ENCODE results near the gene OR13J1.
"Not testable (repeated sequence)": the region's sequence is repeated elsewhere in the genome, so short reads cannot be mapped to it uniquely, and the experiment has no call there.

The OR13J1 gene

DNA sequence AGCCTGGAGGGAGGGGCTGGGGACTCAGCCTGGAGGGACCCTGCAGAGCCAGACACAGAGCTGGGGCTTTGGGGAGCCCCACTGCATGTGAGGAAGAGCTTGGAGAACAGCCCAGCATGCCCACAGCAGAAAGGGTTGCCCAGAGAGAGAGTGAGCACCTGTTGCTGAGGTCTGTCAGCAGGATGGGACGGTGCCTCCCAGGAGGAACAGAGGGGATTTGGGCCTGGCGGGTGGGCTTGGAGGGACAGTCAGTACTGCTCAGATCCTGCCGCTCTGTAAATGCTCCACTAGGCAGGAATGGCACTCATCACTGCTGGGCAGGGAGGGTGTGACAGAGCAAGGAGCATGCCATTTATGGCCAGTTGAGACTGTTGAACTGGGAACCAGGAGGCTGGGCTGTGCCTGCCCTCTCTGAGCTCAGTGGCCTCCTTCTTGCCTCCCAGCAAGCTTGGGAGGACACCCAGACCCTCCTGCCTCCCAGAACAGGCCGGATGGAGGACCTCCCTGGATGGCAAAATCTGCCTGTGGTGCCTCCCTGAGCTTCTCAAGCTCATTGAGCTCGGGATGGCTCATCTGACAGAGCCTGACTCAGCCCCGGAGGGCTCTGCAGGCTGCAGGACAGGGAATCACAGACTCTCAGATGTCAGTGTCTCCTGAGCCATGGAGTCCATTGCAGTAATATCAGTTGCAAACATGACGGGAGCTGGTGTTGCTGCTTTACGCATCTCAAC lies 35.0 kb upstream of the OR13J1 start:
- in situ Hi-C loops (cut with MboI; ENCODE audit: low sequenced_read_pairs), result no loop called here

DNA sequence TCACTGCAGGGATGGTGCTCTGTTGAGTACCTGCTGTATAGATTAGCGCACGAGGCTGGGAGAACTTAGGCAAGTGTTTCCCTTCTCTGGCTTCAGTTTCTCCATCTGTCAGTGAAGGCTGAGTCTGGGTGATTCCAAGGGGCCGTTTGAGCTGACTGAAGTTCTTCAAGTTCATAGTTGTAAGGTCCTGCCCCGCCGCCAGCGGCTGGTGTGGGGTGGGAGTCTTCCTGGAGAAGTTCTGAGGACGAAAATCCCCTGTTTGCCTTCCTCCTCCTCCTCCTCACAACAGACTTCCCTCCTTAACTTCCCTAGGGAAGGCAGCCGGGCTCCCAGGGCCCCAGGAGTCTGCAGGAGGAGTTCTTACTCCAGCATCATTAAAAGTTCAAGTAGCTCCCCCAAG lies 34.1 kb upstream of the OR13J1 start:
- in situ Hi-C loops (cut with MboI; ENCODE audit: low sequenced_read_pairs), result no loop called here

DNA sequence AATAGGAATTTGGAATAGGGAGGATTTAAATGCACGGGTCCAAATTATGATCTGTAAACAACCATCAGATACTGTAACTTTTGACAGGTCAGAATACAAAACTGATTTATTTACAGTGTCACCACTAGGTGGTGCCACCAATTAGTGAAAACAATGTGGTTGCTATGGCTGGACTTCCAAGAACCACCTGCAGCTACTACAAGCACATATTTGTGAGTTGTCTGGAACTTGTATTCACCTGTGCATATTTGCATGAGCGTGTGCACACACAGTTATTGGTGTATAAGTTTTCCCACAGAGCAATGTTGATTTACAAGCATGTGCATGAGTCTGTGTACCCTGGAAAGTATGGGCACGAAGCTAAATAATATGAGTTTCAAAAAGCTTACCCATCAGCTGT lies 32.8 kb upstream of the OR13J1 start:
- in situ Hi-C loops (cut with MboI; ENCODE audit: low sequenced_read_pairs), result no loop called here

DNA sequence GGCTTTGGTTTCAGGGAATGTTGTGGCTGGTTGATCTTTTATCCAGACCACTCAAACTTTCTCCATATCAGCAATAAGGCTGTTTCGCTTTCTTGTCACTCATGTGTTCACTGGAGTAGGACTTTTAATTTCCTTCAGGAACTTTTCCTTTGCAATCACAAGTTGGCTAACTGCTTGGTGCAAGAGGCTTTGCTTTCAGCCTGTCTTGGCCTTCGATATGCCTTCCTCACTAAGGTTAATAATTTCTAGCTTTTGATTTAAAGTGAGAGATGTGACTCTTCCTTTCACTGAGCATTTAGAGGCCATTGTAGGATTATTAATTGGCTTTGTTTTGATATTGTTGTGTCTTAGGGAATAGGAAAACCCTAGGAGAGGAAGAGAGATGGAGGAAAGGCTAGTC lies 28.8 kb upstream of the OR13J1 start:
- in situ Hi-C loops (cut with MboI; ENCODE audit: low sequenced_read_pairs), result no loop called here

DNA sequence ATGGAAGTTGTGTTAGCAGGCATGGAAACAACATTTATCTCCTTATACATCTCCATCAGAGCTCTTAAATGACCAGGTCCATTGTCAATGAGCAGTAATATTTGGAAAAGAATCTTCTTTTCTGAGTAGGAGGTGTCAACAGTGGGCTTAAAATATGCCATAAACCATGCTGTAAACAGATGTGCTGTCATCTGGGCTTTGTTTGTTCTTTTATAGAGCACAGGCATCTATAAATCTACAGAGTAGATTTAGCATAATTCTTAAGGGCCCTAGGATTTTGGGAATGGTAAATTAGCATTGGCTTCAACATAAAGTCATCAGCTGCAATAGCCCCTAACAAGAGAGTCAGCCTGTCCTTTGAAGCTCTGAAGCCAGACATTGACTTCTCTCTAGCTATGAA lies 28.1 kb upstream of the OR13J1 start:
- in situ Hi-C loops (cut with MboI; ENCODE audit: low sequenced_read_pairs), result no loop called here

DNA sequence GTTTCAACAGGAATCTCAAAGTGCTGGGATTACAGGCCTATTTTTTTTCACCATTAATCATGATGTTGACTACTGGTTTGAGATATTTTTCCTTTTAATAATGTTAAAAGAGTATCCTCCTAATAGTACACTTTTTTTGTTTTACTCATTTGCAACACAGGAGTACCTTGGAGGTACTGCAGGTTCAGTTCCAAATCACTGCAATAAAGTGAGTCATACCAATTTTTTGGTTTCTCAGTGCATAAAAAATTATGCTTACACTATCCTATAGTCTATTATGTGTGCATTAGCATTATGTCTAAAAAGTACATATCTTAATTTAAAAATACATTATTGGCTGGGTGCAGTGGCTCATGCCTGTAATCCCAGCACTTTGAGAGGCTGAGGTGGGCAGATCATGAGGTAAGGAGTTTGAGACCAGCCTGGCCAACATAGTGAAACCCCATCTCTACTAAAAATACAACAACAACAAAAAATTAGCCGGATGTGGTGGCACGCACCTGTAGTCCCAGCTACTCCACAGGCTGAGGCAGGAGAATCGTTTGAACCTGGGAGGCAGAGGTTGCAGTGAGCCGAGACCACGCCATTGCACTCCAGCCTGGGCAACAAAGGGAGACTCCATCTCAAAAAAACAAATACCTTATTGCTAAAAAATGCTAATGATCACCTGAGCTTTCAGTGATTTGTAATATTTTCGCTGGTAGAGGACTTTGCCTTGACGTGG lies 27.3 kb upstream of the OR13J1 start:
- in situ Hi-C loops (cut with MboI; ENCODE audit: low sequenced_read_pairs), result not testable (repeated sequence)

DNA sequence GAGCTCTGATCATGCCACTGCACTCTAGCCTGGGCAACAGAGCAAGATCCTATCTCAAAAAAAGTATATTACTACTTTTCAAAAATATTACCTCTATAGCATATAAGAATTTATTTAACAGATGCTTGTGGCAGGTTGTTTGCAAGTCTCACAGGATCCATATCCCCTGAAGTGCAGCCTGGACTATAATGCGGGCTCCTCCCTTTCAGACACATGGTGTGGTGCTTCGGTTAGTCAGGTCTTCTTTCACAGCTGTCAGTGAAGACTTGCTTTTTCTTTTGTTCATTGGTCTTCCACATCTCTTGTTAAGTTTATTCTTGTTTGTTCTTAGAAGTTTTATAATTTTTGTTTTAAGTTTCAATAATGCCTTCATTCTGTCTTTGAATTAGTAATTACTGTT lies 26.4 kb upstream of the OR13J1 start:
- in situ Hi-C loops (cut with MboI; ENCODE audit: low sequenced_read_pairs), result no loop called here

DNA sequence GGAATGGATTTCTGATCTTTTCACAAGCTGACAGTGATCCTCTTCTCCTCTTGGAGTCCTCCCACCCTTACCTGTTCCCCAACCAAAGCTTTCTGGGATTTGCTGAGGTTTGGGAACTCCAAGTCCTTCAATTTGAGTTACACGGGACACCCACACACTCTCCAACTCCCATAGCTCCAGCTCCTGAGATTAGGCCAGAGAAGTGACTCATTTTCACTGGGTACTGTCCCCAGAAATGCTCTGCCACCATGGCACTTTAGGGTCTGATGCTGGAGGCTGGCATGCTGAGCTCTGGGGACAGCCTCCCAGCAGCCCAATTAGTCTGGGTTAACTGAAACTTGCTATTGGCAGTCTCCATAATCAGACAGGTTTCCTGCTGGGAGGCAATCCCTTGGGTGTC lies 21.9 kb upstream of the OR13J1 start:
- in situ Hi-C loops (cut with MboI; ENCODE audit: low sequenced_read_pairs), result no loop called here

DNA sequence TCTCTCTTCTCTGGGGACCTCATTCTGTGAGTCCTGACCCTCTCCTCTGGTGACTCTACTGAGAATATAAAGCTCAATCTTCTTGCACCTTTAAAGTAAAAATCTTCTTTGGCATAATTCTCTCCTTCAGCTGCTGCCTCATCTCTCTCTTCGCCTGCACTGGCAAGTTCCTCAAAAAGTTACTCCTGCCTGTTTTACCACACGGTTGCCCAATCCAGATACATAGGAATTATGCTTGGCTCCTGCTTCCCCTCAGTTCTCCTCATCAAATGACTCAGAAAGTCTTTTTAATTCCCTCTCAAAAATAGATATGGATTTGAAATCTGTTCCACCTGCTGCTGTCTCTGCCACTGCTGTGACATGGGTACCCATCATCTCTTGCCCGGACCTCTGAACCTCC lies 21.4 kb upstream of the OR13J1 start:
- in situ Hi-C loops (cut with MboI; ENCODE audit: low sequenced_read_pairs), result no loop called here

DNA sequence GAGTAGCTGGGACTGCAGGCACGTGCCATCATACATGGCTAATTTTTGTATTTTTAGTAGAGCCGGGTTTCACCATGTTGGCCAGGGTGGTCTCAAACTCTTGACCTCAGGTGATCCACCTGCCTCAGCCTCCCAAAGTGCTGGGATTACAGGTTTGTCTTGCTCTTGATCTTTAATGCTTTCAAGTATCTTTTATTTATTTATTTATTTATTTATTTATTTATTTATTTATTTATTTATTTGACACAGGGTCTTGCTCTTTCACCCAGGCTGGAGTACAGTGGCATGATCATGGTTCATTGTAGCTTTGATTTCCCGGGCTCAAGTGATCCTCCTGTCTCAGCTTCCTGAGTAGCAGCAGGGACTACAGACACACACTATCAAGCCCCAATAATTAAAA lies 14.7 kb upstream of the OR13J1 start:
- in situ Hi-C loops (cut with MboI; ENCODE audit: low sequenced_read_pairs), result not testable (repeated sequence)

DNA sequence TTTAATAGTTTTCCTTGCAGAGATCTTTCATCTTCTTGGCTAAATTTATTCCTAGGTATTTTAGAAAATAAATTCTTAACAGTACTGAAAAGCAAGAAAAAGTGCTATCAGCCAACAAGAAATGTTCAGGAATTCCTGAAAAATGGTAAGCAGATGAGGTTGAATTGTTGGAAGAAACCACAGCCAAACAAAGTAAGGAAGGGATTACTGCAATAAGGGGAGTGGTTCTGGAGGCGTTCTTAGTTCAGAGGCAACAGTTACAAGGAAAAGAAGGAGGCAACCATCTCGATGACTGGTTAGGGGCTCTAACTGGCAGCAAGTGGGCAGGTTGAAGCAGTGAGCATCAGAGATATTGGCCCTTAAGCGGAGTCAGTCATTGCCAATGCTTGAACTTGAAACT lies 12.8 kb upstream of the OR13J1 start:
- in situ Hi-C loops (cut with MboI; ENCODE audit: low sequenced_read_pairs), result no loop called here

DNA sequence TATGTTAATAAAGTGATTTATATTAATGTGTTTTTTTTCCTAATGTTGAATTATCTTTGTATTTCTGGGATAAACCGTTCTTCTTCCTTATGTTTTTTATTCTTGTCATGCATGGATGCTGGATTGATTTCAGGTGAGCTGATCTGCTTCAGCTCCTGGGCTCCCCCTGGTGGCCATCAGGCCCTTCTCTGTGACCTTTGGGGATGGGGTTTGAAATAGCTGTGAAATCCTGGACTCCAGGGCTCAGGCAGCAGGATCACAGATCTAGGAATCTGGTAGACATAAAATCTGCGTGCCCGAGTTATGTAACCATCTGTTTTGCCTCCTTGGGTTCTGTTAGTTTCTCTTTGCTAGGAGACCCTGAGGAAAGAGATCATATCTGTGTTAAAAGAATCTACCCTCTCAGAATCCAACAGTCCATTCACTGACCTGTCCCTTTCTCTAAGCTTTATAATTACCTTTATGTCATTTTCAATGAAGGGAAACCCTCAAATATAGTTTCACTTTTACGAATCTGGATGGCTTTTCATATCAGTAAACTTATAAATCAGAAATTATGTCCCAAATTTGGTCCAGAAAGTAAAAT lies 12.2 kb upstream of the OR13J1 start:
- in situ Hi-C loops (cut with MboI; ENCODE audit: low sequenced_read_pairs), result no loop called here

DNA sequence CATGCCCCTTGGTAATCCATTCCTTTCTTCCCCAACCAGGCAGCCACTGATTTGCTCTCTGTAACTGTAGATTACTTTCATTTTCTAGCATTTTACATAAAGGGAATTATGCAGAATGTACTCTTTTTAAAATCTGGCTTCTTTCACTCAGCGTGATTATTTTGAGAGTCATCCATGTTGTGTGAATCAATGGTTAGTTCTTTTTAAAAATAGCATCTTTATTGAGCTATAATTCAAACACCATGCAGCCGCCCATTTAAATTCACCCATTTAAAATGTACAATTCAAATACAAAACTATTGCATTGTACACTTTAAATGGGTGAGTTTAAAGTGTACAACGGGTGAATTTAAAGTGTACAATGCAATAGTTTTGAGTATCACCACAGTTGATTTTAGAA lies 2.3 kb upstream of the OR13J1 start:
- in situ Hi-C loops (cut with MboI; ENCODE audit: low sequenced_read_pairs), result no loop called here

DNA sequence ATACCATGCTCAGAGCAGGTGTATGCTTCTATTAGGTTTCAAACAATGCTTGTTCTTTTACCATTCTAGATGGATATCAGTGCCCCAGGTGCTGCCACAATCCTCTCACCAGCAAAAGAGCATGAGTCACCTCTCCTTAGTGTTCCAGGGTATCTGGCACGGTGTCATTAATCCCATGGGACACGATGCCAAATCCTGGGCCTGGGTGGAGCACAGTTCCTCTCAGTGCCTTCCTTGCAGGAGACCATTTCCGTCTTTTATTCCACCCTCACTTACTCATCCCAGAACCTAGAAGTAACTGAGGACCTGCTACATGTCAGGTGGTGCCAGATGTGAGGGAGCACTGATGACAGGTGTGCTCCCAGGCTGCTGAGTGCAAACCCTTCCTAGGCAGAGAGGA lies 1.3 kb upstream of the OR13J1 start:
- in situ Hi-C loops (cut with MboI; ENCODE audit: low sequenced_read_pairs), result no loop called here

DNA sequence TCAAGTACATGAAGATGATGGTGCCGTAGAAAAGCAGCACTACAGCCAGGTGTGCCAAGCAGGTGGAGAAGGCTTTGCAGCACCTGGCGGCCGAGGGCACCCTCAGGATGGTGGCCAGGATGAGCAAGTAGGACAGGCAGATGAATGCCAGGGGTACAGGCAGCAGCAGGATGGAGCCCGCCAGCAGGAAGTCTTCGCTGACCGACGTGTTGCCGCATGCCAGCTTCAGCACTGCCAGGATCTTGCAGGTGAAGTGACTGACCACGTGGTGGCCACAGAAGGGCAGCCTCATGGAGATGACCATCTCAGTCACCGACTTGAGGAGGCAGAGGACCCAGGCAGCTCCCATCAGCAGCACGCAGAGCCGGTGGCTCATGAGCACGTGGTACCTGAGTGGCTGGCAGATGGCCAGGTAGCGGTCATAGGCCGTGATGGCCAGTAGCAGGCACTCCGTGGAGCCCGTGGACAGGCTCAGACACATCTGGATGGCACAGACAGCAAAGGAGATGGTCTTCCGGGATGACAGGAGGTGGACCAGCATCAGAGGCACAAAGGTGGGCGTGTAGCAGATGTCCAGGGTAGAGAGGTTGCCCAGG lies 482 bp downstream of the OR13J1 start:
- in situ Hi-C loops (cut with MboI; ENCODE audit: low sequenced_read_pairs), result no loop called here

DNA sequence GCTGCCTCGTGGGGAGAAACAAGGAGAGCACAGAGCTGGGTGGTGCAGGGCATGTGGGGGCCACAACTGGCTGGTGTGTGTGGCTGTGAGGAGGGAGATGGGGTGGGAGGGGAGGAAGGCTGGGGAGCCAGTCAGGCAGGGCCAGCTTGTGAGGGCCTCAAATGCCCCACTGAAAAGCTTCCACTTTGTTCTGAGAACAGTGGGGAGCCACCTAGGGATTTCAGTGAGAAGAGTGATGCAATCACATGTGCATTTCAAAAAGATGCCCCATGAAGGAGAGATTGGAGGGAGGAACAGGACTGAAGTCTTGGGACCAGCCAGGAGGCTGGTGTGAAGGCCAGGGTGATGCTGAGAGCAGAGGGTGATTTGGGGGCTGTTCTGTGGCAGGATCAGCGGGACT lies 1.3 kb downstream of the OR13J1 start:
- in situ Hi-C loops (cut with MboI; ENCODE audit: low sequenced_read_pairs), result no loop called here

DNA sequence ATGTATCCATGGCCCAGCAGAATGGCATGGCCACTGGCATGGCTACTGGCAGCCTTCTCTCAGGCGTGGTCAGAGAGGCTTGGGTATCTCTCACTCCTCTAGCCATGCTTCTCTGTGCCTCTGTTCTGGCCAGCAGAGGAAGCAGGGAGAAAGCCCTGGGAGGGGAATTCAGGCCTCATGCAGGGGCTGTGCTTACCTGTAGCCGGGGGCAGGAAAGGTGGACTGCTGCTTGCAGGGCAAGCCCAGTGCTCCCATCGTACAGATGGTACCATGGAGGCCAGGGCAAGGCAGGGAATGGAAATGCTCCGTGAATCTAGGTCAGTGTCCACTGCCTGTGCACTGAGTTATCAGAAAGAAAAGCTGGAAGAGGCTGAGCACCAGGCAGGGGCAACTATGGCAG lies 2.7 kb downstream of the OR13J1 start:
- in situ Hi-C loops (cut with MboI; ENCODE audit: low sequenced_read_pairs), result no loop called here

DNA sequence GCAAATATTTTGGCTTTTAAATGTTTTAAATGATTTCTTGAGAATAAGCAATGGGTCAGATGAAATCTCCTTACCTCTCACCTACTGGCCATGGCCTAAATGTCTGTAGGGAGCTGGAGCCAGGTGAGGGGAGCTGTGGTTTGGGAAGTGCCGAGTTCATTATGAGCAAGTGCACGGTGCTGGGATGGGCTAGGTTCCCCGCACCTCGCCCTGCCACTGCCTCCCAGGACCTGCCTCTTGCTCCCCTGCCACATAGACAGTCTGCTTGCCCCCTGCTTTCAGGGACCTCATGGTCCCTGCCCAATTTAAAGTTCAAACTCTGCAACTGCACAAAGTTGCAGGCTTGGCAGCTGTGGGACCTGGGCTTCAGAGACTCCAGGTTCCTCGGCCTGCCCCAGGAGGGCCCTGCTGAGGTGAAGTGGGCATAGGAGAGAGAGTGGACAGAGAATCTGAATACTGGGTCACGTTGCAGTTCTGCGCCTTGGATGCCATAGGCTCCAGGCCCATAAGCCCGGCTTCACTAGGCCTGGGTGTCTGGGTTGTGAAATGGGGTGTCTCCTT lies 5.4 kb downstream of the OR13J1 start:
- in situ Hi-C loops (cut with MboI; ENCODE audit: low sequenced_read_pairs), result no loop called here

DNA sequence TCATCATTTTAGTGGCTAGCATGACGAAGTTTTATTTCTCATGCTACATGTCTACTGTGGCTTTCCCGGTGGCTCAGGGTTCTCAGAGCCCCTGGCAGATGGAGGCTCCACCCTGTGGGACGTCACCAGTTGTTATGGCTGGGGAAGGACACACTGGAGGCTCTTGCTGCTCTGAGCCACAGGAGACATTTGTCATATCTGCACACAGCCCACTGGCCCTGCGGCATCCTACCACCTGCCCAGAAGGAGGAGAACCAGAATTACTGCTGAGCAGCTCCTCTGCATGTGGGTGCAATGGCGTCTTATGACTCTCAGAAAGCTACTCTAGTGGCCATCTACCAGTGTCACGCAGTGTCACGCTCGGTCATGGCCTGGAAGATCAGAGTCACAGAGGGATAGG lies 6.6 kb downstream of the OR13J1 start:
- in situ Hi-C loops (cut with MboI; ENCODE audit: low sequenced_read_pairs), result no loop called here

DNA sequence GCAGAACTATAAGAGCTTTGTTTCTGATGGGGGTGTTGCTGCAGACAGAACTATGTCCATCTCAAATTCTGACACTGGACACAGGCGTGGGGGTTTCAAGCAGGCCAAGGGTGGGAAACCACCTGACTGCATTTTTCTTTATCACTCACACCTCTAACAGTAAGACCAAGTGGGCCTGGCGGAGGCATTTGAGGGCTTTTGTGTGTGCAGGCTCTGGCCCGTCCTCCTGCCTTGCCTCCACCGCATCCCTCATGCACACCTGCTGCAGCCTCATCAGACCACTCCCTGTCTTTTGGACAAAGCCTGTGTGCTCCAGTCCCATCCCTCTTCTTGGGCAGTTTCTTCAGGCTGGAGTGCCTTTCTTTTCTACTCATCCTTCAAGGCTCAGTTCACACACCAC lies 7.9 kb downstream of the OR13J1 start:
- in situ Hi-C loops (cut with MboI; ENCODE audit: low sequenced_read_pairs), result no loop called here

DNA sequence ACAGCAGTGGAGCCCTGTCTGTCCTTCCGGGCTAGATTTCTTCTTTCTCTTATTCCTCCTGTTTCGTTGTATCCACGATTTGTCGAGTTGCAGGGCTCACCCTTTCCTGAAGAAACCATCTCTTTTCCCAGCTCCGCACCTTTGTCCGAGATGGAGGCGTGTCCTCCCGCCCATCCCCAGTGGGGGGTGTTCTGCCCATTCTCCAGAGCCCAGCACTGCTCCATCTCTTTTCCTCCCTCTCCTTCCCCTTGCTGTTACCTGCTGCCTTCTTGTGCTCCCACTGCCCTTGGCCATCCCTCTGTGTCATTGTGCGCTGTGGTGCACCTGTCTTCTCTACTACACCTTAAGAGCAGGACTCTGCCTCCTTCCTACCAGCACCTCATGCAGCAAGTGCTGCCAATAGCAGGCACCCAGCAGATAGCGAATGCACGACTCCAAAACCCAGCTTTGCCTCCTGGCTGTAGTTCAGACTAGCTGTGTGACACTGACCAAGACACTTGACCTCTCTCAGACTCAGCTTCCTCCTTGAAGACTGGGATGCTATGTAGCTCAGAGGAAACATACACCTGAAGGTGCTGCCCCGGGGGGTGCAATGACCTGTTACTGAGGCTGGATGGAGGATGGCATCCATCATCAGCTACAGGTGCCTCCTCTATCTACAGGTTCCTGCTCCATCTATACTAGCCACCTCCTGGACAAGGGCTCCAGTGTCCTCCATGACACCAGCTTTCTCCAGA lies 8.9 kb downstream of the OR13J1 start:
- in situ Hi-C loops (cut with MboI; ENCODE audit: low sequenced_read_pairs), result no loop called here
